ENCODE measurements around the gene RGS4. TPM values are rescaled to one million over a fixed set of nuclear protein-coding genes. Genes with fewer than 3 reads are reported as not detected.

Gene RGS4
- total RNA-seq, 1 experiment from 2014 or later: 3.2 TPM

DNA sequence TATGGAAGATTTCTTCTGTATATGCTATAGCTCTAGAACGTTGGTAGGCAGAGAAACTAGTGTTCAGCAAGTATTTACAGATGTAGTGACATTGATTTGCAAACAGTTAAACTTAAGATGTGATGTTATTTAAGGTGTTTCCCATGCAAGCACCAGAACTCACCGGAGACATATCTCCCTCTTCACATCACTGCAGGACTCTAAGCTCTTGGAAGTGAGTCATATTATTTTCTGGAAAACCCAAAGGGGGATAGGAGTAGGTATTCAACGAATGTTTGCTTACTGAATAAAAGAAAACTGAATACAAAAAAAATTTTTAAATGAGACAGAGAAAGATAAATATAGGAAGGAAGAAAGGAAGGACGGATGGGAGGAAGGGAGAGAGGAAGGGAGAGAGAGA is 25.0 kb downstream of the RGS4 start:
- ChIA-PET POLR2A (no interaction called here), CTCF (interaction anchor here (0.8 kb wide), 1 partner anchor 216 kb away, joined by 3 read pairs; no protein-coding TSS in a partner anchor)
- H3K36me3 Mint-ChIP-seq: no peaks in the 10 kb centered on the region
- H3K27me3 Mint-ChIP-seq (ENCODE audit: low read depth): no peaks in the 10 kb centered on the region
- DNase-seq (ENCODE audit: low spot score): no peak
- no peak for ATAC-seq
- no peak for TF ChIP-seq ELF4 (CRISPR knock-in tag; IDR thresholded peaks at IDR 0.05; ENCODE audit: low read depth)
- TF ChIP-seq ZNF219 (CRISPR knock-in tag; IDR thresholded peaks at IDR 0.05; ENCODE audit: borderline replicate concordance): no peak
- TF ChIP-seq, protein P1, sequence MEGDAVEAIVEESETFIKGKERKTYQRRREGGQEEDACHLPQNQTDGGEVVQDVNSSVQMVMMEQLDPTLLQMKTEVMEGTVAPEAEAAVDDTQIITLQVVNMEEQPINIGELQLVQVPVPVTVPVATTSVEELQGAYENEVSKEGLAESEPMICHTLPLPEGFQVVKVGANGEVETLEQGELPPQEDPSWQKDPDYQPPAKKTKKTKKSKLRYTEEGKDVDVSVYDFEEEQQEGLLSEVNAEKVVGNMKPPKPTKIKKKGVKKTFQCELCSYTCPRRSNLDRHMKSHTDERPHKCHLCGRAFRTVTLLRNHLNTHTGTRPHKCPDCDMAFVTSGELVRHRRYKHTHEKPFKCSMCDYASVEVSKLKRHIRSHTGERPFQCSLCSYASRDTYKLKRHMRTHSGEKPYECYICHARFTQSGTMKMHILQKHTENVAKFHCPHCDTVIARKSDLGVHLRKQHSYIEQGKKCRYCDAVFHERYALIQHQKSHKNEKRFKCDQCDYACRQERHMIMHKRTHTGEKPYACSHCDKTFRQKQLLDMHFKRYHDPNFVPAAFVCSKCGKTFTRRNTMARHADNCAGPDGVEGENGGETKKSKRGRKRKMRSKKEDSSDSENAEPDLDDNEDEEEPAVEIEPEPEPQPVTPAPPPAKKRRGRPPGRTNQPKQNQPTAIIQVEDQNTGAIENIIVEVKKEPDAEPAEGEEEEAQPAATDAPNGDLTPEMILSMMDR (IDR thresholded peaks at IDR 0.05): no peak
- no peak for TF ChIP-seq FOXJ3 (CRISPR knock-in tag; IDR thresholded peaks at IDR 0.05; ENCODE audit: borderline replicate concordance)
- TF ChIP-seq, protein P2, sequence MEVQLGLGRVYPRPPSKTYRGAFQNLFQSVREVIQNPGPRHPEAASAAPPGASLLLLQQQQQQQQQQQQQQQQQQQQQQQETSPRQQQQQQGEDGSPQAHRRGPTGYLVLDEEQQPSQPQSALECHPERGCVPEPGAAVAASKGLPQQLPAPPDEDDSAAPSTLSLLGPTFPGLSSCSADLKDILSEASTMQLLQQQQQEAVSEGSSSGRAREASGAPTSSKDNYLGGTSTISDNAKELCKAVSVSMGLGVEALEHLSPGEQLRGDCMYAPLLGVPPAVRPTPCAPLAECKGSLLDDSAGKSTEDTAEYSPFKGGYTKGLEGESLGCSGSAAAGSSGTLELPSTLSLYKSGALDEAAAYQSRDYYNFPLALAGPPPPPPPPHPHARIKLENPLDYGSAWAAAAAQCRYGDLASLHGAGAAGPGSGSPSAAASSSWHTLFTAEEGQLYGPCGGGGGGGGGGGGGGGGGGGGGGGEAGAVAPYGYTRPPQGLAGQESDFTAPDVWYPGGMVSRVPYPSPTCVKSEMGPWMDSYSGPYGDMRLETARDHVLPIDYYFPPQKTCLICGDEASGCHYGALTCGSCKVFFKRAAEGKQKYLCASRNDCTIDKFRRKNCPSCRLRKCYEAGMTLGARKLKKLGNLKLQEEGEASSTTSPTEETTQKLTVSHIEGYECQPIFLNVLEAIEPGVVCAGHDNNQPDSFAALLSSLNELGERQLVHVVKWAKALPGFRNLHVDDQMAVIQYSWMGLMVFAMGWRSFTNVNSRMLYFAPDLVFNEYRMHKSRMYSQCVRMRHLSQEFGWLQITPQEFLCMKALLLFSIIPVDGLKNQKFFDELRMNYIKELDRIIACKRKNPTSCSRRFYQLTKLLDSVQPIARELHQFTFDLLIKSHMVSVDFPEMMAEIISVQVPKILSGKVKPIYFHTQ (CRISPR knock-in tag; IDR thresholded peaks at IDR 0.05): no peak
- no peak overlapping the region for H3K27ac Mint-ChIP-seq
- no peaks in the 10 kb centered on the region for H3K4me1 Mint-ChIP-seq
- H3K9me3 Mint-ChIP-seq: no peaks in the 10 kb centered on the region
- no peak overlapping the region for H3K4me3 Mint-ChIP-seq

DNA sequence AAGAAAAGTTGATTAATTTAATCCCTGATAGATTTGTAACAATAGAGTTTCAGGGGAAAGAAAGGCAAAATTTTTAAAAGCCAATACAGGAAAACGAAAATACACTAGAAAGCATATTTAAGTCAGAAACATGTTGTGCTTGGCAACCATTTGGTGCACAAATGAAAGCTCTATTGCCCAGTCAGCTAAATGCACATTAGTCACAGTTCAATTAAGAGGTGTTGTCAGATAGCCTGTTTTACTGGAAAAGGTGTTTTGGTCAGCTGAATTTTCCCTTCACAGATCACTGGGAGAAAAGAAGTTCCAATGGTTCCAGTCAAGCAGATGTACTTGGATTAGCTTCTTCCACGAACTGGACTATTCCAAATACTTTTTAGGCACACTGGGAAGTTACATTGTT is 25.4 kb downstream of the RGS4 start:
- Mint-ChIP-seq H3K4me1 (no peaks in the 10 kb centered on the region), H3K4me3 (no peak overlapping the region), H3K9me3 (no peaks in the 10 kb centered on the region), H3K27me3 (ENCODE audit: low read depth) (no peaks in the 10 kb centered on the region), H3K27ac (no peak overlapping the region), H3K36me3 (no peaks in the 10 kb centered on the region)
- no peak for ATAC-seq
- CTCF ChIA-PET: no interaction called here
- TF ChIP-seq NR1H2 (CRISPR knock-in tag; IDR thresholded peaks at IDR 0.05) (no peak), JAZF1 (CRISPR knock-in tag; IDR thresholded peaks at IDR 0.05) (no peak), GRHL2 (CRISPR knock-in tag; IDR thresholded peaks at IDR 0.05; ENCODE audit: insufficient replicate concordance, severe bottlenecking) (no peak), SMAD4 (CRISPR knock-in tag; IDR thresholded peaks at IDR 0.05) (no peak), CREB1 (CRISPR knock-in tag; IDR thresholded peaks at IDR 0.05) (no peak), NFATC4 (CRISPR knock-in tag; IDR thresholded peaks at IDR 0.05) (no peak), ZNF317 (CRISPR knock-in tag; IDR thresholded peaks at IDR 0.05; ENCODE audit: borderline replicate concordance, low read depth) (no peak), TCF7 (CRISPR knock-in tag; IDR thresholded peaks at IDR 0.05; ENCODE audit: low read depth) (no peak), ELF4 (CRISPR knock-in tag; IDR thresholded peaks at IDR 0.05; ENCODE audit: low read depth) (no peak), KAT7 (CRISPR knock-in tag; IDR thresholded peaks at IDR 0.05; ENCODE audit: borderline replicate concordance) (no peak)
- TF ChIP-seq, protein P3, sequence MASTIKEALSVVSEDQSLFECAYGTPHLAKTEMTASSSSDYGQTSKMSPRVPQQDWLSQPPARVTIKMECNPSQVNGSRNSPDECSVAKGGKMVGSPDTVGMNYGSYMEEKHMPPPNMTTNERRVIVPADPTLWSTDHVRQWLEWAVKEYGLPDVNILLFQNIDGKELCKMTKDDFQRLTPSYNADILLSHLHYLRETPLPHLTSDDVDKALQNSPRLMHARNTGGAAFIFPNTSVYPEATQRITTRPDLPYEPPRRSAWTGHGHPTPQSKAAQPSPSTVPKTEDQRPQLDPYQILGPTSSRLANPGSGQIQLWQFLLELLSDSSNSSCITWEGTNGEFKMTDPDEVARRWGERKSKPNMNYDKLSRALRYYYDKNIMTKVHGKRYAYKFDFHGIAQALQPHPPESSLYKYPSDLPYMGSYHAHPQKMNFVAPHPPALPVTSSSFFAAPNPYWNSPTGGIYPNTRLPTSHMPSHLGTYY (CRISPR knock-in tag; IDR thresholded peaks at IDR 0.05): no peak
- TF ChIP-seq, protein P4, sequence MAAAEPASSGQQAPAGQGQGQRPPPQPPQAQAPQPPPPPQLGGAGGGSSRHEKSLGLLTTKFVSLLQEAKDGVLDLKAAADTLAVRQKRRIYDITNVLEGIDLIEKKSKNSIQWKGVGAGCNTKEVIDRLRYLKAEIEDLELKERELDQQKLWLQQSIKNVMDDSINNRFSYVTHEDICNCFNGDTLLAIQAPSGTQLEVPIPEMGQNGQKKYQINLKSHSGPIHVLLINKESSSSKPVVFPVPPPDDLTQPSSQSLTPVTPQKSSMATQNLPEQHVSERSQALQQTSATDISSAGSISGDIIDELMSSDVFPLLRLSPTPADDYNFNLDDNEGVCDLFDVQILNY (CRISPR knock-in tag; IDR thresholded peaks at IDR 0.05): no peak
- TF ChIP-seq, protein P5, sequence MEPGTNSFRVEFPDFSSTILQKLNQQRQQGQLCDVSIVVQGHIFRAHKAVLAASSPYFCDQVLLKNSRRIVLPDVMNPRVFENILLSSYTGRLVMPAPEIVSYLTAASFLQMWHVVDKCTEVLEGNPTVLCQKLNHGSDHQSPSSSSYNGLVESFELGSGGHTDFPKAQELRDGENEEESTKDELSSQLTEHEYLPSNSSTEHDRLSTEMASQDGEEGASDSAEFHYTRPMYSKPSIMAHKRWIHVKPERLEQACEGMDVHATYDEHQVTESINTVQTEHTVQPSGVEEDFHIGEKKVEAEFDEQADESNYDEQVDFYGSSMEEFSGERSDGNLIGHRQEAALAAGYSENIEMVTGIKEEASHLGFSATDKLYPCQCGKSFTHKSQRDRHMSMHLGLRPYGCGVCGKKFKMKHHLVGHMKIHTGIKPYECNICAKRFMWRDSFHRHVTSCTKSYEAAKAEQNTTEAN (CRISPR knock-in tag; IDR thresholded peaks at IDR 0.05): no peak
- TF ChIP-seq, protein P6, sequence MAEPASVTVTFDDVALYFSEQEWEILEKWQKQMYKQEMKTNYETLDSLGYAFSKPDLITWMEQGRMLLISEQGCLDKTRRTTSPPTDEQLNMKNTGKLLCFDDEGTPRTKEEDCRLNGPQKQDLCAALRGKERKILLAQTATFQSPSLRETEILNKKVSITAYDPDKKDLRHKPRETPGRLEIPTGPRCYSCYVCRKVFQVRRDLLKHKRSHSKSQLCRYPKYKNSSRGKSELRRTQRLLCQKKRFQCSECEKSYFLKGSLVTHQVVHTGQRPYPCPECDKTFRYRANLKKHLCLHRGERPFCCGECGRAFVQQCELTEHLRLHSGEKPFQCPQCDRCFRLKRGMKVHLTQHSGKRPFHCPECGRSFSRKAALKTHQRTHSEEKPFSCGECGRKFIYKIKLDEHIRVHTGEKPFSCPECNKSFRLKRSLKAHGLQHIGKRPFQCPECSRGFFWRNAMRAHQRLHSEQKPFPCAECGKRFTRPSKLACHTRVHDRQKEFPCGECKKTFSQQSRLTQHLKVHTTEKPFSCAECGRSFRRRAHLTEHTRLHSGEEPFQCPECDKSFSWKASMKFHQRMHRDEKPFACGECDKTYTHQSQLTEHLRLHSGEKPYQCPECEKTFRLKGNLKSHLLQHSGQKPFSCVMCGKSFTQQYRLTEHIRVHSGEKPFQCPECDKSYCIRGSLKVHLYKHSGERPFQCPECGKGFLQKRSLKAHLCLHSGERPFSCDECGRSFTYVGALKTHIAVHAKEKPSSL (CRISPR knock-in tag; conservative IDR thresholded peaks at IDR 0.05): no peak
- TF ChIP-seq, protein P7, sequence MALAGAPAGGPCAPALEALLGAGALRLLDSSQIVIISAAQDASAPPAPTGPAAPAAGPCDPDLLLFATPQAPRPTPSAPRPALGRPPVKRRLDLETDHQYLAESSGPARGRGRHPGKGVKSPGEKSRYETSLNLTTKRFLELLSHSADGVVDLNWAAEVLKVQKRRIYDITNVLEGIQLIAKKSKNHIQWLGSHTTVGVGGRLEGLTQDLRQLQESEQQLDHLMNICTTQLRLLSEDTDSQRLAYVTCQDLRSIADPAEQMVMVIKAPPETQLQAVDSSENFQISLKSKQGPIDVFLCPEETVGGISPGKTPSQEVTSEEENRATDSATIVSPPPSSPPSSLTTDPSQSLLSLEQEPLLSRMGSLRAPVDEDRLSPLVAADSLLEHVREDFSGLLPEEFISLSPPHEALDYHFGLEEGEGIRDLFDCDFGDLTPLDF (CRISPR knock-in tag; IDR thresholded peaks at IDR 0.05): no peak
- TF ChIP-seq, protein P8, sequence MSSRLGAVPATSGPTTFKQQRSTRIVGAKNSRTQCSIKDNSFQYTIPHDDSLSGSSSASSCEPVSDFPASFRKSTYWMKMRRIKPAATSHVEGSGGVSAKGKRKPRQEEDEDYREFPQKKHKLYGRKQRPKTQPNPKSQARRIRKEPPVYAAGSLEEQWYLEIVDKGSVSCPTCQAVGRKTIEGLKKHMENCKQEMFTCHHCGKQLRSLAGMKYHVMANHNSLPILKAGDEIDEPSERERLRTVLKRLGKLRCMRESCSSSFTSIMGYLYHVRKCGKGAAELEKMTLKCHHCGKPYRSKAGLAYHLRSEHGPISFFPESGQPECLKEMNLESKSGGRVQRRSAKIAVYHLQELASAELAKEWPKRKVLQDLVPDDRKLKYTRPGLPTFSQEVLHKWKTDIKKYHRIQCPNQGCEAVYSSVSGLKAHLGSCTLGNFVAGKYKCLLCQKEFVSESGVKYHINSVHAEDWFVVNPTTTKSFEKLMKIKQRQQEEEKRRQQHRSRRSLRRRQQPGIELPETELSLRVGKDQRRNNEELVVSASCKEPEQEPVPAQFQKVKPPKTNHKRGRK (CRISPR knock-in tag; IDR thresholded peaks at IDR 0.05; ENCODE audit: borderline replicate concordance): no peak
- POLR2A ChIA-PET: no interaction called here
- DNase-seq (ENCODE audit: low spot score): no peak
